ENCODE data around the gene TWIST2.

TWIST2 gene

GRCh38 chr2:238905644-238906043 is 57.8 kb downstream of the TWIST2 start:
- no peak overlapping the region for H3K9ac ChIP-seq (ENCODE audit: low read depth, low read length)

GRCh38 chr2:238906254-238906935 is 58.5 kb downstream of the TWIST2 start:
- Histone ChIP-seq H3K9ac (ENCODE audit: low read depth, low read length) (no peak overlapping the region), H3K4me1 (ENCODE audit: control insufficient read depth, insufficient read depth, low read length) (no peaks in the 10 kb centered on the region), H3K27me3 (ENCODE audit: control insufficient read depth, insufficient read depth, low read length) (no peaks in the 10 kb centered on the region), H3K9me3 (ENCODE audit: control insufficient read depth, insufficient read depth, low read length) (no peaks in the 10 kb centered on the region), H3K4me3 (ENCODE audit: low read depth, low read length) (no peak overlapping the region), H3K36me3 (ENCODE audit: control insufficient read depth, insufficient read depth, low read length) (no peaks in the 10 kb centered on the region)

More at GRCh38 chr2:238905644-238906043, 57.8 kb downstream of the TWIST2 start:
- Histone ChIP-seq H3K36me3 (ENCODE audit: control insufficient read depth, insufficient read depth, low read length) (no peaks in the 10 kb centered on the region), H3K27me3 (ENCODE audit: control insufficient read depth, insufficient read depth, low read length) (no peaks in the 10 kb centered on the region), H3K4me1 (ENCODE audit: control insufficient read depth, insufficient read depth, low read length) (no peaks in the 10 kb centered on the region), H3K4me3 (ENCODE audit: low read depth, low read length) (no peak overlapping the region), H3K9me3 (ENCODE audit: control insufficient read depth, insufficient read depth, low read length) (no peaks in the 10 kb centered on the region)

GRCh38 chr2:238906936-238907716 is 59.2 kb downstream of the TWIST2 start:
- Histone ChIP-seq H3K4me3 (ENCODE audit: low read depth, low read length) (no peak overlapping the region), H3K9me3 (ENCODE audit: control insufficient read depth, insufficient read depth, low read length) (no peaks in the 10 kb centered on the region), H3K4me1 (ENCODE audit: control insufficient read depth, insufficient read depth, low read length) (no peaks in the 10 kb centered on the region), H3K9ac (ENCODE audit: low read depth, low read length) (no peak overlapping the region), H3K27me3 (ENCODE audit: control insufficient read depth, insufficient read depth, low read length) (no peaks in the 10 kb centered on the region), H3K36me3 (ENCODE audit: control insufficient read depth, insufficient read depth, low read length) (no peaks in the 10 kb centered on the region)

- Histone ChIP-seq H3K27me3 (ENCODE audit: control insufficient read depth, insufficient read depth, low read length) (no peaks in the 10 kb centered on the region), H3K9me3 (ENCODE audit: control insufficient read depth, insufficient read depth, low read length) (no peaks in the 10 kb centered on the region), H3K4me1 (ENCODE audit: control insufficient read depth, insufficient read depth, low read length) (no peaks in the 10 kb centered on the region), H3K9ac (ENCODE audit: low read depth, low read length) (no peak overlapping the region), H3K36me3 (ENCODE audit: control insufficient read depth, insufficient read depth, low read length) (no peaks in the 10 kb centered on the region), H3K4me3 (ENCODE audit: low read depth, low read length) (no peak overlapping the region)
These were observed 59.9 kb downstream of the TWIST2 start for GRCh38 chr2:238907717-238908173.

GRCh38 chr2:238908960-238909951 is 61.4 kb downstream of the TWIST2 start:
- Histone ChIP-seq H3K36me3 (ENCODE audit: control insufficient read depth, insufficient read depth, low read length) (no peaks in the 10 kb centered on the region), H3K4me3 (ENCODE audit: low read depth, low read length) (no peak overlapping the region), H3K9me3 (ENCODE audit: control insufficient read depth, insufficient read depth, low read length) (no peaks in the 10 kb centered on the region), H3K27me3 (ENCODE audit: control insufficient read depth, insufficient read depth, low read length) (no peaks in the 10 kb centered on the region), H3K4me1 (ENCODE audit: control insufficient read depth, insufficient read depth, low read length) (no peaks in the 10 kb centered on the region), H3K9ac (ENCODE audit: low read depth, low read length) (no peak overlapping the region)

- no peaks in the 10 kb centered on the region for H3K9me3 ChIP-seq (ENCODE audit: control insufficient read depth, insufficient read depth, low read length)
- H3K4me1 ChIP-seq (ENCODE audit: control insufficient read depth, insufficient read depth, low read length), result no peaks in the 10 kb centered on the region
- no peak overlapping the region for H3K4me3 ChIP-seq (ENCODE audit: low read depth, low read length)
- H3K36me3 ChIP-seq (ENCODE audit: control insufficient read depth, insufficient read depth, low read length), result no peaks in the 10 kb centered on the region
- H3K27me3 ChIP-seq (ENCODE audit: control insufficient read depth, insufficient read depth, low read length), result no peaks in the 10 kb centered on the region
- H3K9ac ChIP-seq (ENCODE audit: low read depth, low read length), result no peak overlapping the region
These were observed 63.0 kb downstream of the TWIST2 start for GRCh38 chr2:238910751-238911351.

- Histone ChIP-seq H3K9me3 (ENCODE audit: control insufficient read depth, insufficient read depth, low read length) (no peaks in the 10 kb centered on the region), H3K36me3 (ENCODE audit: control insufficient read depth, insufficient read depth, low read length) (no peaks in the 10 kb centered on the region), H3K9ac (ENCODE audit: low read depth, low read length) (no peak overlapping the region), H3K4me1 (ENCODE audit: control insufficient read depth, insufficient read depth, low read length) (no peaks in the 10 kb centered on the region), H3K27me3 (ENCODE audit: control insufficient read depth, insufficient read depth, low read length) (no peaks in the 10 kb centered on the region), H3K4me3 (ENCODE audit: low read depth, low read length) (no peak overlapping the region)
These were observed 63.7 kb downstream of the TWIST2 start for GRCh38 chr2:238911376-238912227.

GRCh38 chr2:238912228-238912915 is 64.5 kb downstream of the TWIST2 start:
- H3K9ac ChIP-seq (ENCODE audit: low read depth, low read length), result no peak overlapping the region
- no peak overlapping the region for H3K4me3 ChIP-seq (ENCODE audit: low read depth, low read length)
- H3K36me3 ChIP-seq (ENCODE audit: control insufficient read depth, insufficient read depth, low read length), result no peaks in the 10 kb centered on the region
- no peaks in the 10 kb centered on the region for H3K4me1 ChIP-seq (ENCODE audit: control insufficient read depth, insufficient read depth, low read length)
- H3K9me3 ChIP-seq (ENCODE audit: control insufficient read depth, insufficient read depth, low read length), result no peaks in the 10 kb centered on the region
- H3K27me3 ChIP-seq (ENCODE audit: control insufficient read depth, insufficient read depth, low read length), result no peaks in the 10 kb centered on the region

GRCh38 chr2:238912916-238913875 is 65.3 kb downstream of the TWIST2 start:
- H3K36me3 ChIP-seq (ENCODE audit: control insufficient read depth, insufficient read depth, low read length), result no peaks in the 10 kb centered on the region
- H3K9me3 ChIP-seq (ENCODE audit: control insufficient read depth, insufficient read depth, low read length), result no peaks in the 10 kb centered on the region
- H3K4me3 ChIP-seq (ENCODE audit: low read depth, low read length), result no peak overlapping the region
- no peaks in the 10 kb centered on the region for H3K27me3 ChIP-seq (ENCODE audit: control insufficient read depth, insufficient read depth, low read length)
- H3K4me1 ChIP-seq (ENCODE audit: control insufficient read depth, insufficient read depth, low read length), result no peaks in the 10 kb centered on the region
- H3K9ac ChIP-seq (ENCODE audit: low read depth, low read length), result no peak overlapping the region
